ENCODE data around the gene HUS1.

Gene HUS1

GRCh38 chr7:48011323-48011722, 31.9 kb upstream of the HUS1 start:
- Histone ChIP-seq H3K4me3 (replicated peaks; ENCODE audit: insufficient read depth, low read length) (no peak overlapping the region), H3K27me3 (ENCODE audit: insufficient read depth, poor library complexity, severe bottlenecking) (no peaks in the 10 kb centered on the region), H3K27ac (replicated peaks) (no peak overlapping the region)
- DNase-seq (ENCODE audit: low read depth in 1 of 2, low spot score in 1 of 2) = no peak
- TF ChIP-seq SPI1 (IDR thresholded peaks at IDR 0.05; ENCODE audit: borderline replicate concordance, low read depth) = no peak
- TF ChIP-seq POLR2AphosphoS5 (IDR thresholded peaks at IDR 0.05; ENCODE audit: low read depth) = no peak
- TF ChIP-seq GABPA (IDR thresholded peaks at IDR 0.05; ENCODE audit: low read depth) = no peak
- no peak for TF ChIP-seq REST (IDR thresholded peaks at IDR 0.05; ENCODE audit: insufficient replicate concordance, low read depth)
- TF ChIP-seq CTCF (IDR thresholded peaks at IDR 0.05; ENCODE audit: insufficient read depth, low read length) = no peak

GRCh38 chr7:48009954-48010353, 30.5 kb upstream of the HUS1 start:
- Histone ChIP-seq H3K4me3 (replicated peaks; ENCODE audit: insufficient read depth, low read length) (no peak overlapping the region), H3K27me3 (ENCODE audit: insufficient read depth, poor library complexity, severe bottlenecking) (no peaks in the 10 kb centered on the region), H3K27ac (replicated peaks) (no peak overlapping the region)
- DNase-seq (ENCODE audit: low read depth in 1 of 2, low spot score in 1 of 2) = no peak
- TF ChIP-seq CTCF (IDR thresholded peaks at IDR 0.05; ENCODE audit: insufficient read depth, low read length) = no peak
- TF ChIP-seq SPI1 (IDR thresholded peaks at IDR 0.05; ENCODE audit: borderline replicate concordance, low read depth) = no peak
- no peak for TF ChIP-seq GABPA (IDR thresholded peaks at IDR 0.05; ENCODE audit: low read depth)
- no peak for TF ChIP-seq POLR2AphosphoS5 (IDR thresholded peaks at IDR 0.05; ENCODE audit: low read depth)
- no peak for TF ChIP-seq REST (IDR thresholded peaks at IDR 0.05; ENCODE audit: insufficient replicate concordance, low read depth)

DNA sequence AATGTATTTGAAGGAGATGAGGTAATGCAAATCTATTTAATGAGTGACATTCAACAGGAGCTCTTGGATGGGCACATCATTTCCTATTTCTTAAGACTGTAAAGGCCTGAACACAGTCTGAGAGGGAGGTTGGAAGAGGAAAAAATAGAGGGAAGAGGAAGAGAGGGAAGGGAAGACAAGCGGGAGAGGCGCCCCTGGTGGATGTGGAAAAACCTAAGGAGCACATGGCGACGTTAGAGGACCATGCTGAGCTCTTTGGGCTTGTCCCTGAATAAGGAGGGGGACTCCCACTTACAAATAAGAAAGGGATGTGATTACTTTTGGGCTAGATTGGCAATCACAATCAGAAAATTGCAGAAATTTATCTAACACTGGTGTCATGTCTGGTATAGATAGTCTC, 29.8 kb upstream of the HUS1 start:
- Histone ChIP-seq H3K27me3 (ENCODE audit: insufficient read depth, poor library complexity, severe bottlenecking) (no peaks in the 10 kb centered on the region), H3K4me3 (replicated peaks; ENCODE audit: insufficient read depth, low read length) (no peak overlapping the region), H3K27ac (replicated peaks) (no peak overlapping the region)
- no peak for DNase-seq (ENCODE audit: low read depth in 1 of 2, low spot score in 1 of 2)
- TF ChIP-seq GABPA (IDR thresholded peaks at IDR 0.05; ENCODE audit: low read depth) (no peak), CTCF (IDR thresholded peaks at IDR 0.05; ENCODE audit: insufficient read depth, low read length) (no peak), REST (IDR thresholded peaks at IDR 0.05; ENCODE audit: insufficient replicate concordance, low read depth) (no peak), POLR2AphosphoS5 (IDR thresholded peaks at IDR 0.05; ENCODE audit: low read depth) (no peak), SPI1 (IDR thresholded peaks at IDR 0.05; ENCODE audit: borderline replicate concordance, low read depth) (no peak)

All from HL-60 (cell line).